Epithelial cell of esophagus (primary cell): Measurements from ENCODE around the gene PDE5A.
A peak's percentile ranks its signal among the peaks of the same experiment; 100 is the strongest.
"Not testable (repeated sequence)": the region's sequence is repeated elsewhere in the genome, so short reads cannot be mapped to it uniquely, and the experiment has no call there.

Source experiments
- DNase-seq: peaks from one replicate; pipeline ENCODE4 v3.0.0; 2010; ENCODE audit warnings: low read depth
- H3K4me3 ChIP-seq: 2 replicates; pipeline ENCODE4 v1.5.1; 2011; ENCODE audit warnings: mild to moderate bottlenecking, low read length, control low read depth
- TF ChIP-seq, protein P1 (sequence below): IDR thresholded peaks from 2 replicates; pipeline ENCODE4 v1.5.1; 2011; ENCODE audit warnings: low read depth, mild to moderate bottlenecking, low read length, control low read depth, inconsistent platforms; ENCODE audit not compliant: insufficient read depth; ENCODE audit errors: missing control alignments

The PDE5A gene

GRCh38 chr4:119646347-119647071, 17.9 kb upstream of the PDE5A start:
- no peak overlapping the region for H3K4me3 ChIP-seq
- DNase-seq, result no peak
- TF ChIP-seq, protein P1, sequence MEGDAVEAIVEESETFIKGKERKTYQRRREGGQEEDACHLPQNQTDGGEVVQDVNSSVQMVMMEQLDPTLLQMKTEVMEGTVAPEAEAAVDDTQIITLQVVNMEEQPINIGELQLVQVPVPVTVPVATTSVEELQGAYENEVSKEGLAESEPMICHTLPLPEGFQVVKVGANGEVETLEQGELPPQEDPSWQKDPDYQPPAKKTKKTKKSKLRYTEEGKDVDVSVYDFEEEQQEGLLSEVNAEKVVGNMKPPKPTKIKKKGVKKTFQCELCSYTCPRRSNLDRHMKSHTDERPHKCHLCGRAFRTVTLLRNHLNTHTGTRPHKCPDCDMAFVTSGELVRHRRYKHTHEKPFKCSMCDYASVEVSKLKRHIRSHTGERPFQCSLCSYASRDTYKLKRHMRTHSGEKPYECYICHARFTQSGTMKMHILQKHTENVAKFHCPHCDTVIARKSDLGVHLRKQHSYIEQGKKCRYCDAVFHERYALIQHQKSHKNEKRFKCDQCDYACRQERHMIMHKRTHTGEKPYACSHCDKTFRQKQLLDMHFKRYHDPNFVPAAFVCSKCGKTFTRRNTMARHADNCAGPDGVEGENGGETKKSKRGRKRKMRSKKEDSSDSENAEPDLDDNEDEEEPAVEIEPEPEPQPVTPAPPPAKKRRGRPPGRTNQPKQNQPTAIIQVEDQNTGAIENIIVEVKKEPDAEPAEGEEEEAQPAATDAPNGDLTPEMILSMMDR, result no peak

DNA sequence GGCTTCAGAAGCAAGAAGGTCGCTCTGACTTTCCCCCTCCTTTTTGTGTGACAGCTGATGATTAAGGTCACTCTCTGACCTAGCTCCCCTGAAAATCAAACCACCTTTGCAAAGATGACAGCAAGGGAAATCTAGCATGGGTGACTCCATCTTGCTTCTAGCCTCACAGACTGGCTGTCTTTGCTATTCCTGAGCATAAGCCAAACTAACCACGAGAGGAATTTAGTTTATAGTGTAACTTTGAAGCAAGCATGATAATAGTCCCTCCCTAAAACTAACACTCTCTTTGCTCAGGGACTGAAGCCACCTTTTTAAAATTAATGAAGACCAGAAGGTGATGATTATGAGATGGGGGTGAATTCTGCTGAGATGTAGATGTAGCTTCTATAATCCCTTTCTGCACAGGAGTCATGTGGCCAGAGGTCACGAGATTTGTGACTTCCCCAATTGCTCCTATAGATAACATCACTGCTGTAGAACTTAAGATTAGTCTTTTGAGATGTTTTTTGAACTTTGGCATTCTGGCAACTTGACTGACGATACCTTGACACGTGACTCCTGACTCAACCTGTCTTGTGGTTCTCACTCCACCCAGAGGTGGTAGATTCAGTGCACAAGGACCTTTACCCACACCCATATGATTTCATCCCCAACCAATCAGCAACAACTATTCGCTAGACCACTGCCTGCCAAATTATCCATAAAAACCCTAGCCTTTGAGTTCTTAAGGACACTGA, 14.9 kb upstream of the PDE5A start:
- TF ChIP-seq, protein P1, result no peak
- no peak overlapping the region for H3K4me3 ChIP-seq
- no peak for DNase-seq

GRCh38 chr4:119641765-119642164, 13.2 kb upstream of the PDE5A start:
- no peak for DNase-seq
- TF ChIP-seq, protein P1, result no peak

DNA sequence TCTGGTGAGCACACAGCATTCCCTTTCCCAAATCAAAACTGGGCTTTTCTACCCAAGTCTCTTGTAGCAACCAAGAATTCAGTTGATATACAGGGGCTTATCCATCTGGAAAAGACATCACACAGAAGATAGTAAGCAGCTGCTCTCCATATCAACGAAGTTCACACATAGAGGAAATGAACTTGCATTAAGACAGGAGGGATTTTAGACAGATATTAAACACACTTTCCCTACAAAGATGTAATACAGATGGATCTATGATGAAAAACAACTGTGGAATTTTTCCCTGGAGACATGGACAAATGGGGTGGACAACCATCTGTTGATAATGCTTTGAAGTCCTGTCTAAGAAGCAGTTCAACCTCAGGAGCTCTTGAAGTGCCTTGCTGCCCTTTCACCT, 9.8 kb upstream of the PDE5A start:
- no peak overlapping the region for H3K4me3 ChIP-seq
- TF ChIP-seq, protein P1, result no peak
- DNase-seq, result no peak

More at GRCh38 chr4:119641765-119642164, 13.2 kb upstream of the PDE5A start:
- H3K4me3 ChIP-seq, result no peak overlapping the region

DNA sequence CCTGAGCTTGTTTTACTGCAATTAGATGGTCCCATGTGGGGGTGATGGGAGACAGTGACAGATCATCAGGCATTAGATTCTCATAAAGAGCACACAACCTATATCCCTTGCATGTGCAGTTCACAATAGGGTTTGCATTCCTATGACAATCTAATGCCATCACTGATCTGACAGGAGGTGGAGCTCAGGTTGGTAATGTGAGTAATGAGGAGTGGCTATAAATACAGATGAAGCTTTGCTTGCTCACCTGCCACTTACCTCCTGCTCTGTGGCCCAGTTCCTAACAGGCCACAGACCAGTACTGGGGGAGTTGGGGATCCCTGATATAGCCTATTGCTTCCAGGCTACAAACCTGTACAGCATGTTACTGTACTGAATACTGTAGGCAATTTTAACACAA, 8.2 kb upstream of the PDE5A start:
- H3K4me3 ChIP-seq, result not testable (repeated sequence)
- peak; percentile 39 for DNase-seq

- TF ChIP-seq, protein P1, result no peak
- DNase-seq, result peak; percentile 50
- H3K4me3 ChIP-seq, result no peak overlapping the region
These were observed 3.6 kb upstream of the PDE5A start for GRCh38 chr4:119632216-119632615.

GRCh38 chr4:119629142-119629471, 503 bp upstream of the PDE5A start:
- no peak for DNase-seq
- H3K4me3 ChIP-seq, result peak overlapping the region; percentile 49
- TF ChIP-seq, protein P1, result no peak
